ENCODE measurements around the gene VPS26A. TPM values are rescaled to one million over a fixed set of nuclear protein-coding genes. Genes with fewer than 3 reads are reported as not detected.

VPS26A gene
- total and polyA plus RNA-seq, 8 donors, result 22.6 to 69.6 (median 34.0) TPM

DNA sequence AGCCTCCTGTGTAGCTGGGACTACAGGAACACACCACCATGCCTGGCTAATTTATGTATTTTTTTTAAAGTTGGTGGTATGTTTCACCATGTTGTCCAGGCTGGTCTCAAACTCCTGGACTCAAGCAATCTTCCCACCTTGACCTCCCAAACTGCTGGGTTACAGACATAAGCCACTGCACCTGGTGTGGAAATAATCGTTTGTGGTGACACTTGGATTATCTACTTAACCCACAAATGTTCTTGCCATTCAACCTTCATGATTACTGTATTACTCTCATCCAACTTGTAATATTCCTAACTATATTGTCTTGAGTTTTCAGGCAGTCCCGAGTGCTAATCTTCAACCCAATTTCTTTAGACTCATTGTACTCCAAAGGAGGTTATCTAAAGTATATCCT, 45.7 kb upstream of the VPS26A start:
- no peak for TF ChIP-seq POLR2AphosphoS5 (IDR thresholded peaks at IDR 0.05)
- TF ChIP-seq, protein P1, sequence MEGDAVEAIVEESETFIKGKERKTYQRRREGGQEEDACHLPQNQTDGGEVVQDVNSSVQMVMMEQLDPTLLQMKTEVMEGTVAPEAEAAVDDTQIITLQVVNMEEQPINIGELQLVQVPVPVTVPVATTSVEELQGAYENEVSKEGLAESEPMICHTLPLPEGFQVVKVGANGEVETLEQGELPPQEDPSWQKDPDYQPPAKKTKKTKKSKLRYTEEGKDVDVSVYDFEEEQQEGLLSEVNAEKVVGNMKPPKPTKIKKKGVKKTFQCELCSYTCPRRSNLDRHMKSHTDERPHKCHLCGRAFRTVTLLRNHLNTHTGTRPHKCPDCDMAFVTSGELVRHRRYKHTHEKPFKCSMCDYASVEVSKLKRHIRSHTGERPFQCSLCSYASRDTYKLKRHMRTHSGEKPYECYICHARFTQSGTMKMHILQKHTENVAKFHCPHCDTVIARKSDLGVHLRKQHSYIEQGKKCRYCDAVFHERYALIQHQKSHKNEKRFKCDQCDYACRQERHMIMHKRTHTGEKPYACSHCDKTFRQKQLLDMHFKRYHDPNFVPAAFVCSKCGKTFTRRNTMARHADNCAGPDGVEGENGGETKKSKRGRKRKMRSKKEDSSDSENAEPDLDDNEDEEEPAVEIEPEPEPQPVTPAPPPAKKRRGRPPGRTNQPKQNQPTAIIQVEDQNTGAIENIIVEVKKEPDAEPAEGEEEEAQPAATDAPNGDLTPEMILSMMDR (IDR thresholded peaks at IDR 0.05), result no peak
- no peak for TF ChIP-seq EP300 (IDR thresholded peaks at IDR 0.05)
- TF ChIP-seq POLR2A (IDR thresholded peaks at IDR 0.05), result no peak
- H3K4me3 ChIP-seq, result no peak overlapping the region
- intact Hi-C loops (cut with DNase I; ENCODE audit: low total_unique reads), result no loop called here
- peaks cover 0 to 7% (median 0%) of the 10 kb centered on the region in 4 donors for H3K4me1 ChIP-seq
- H3K36me3 ChIP-seq, result no peaks in the 10 kb centered on the region
- H3K27me3 ChIP-seq, result no peaks in the 10 kb centered on the region
- no peak overlapping the region for H3K27ac ChIP-seq
- no peak for DNase-seq
- WGBS, 5 donors, result 28 to 75% (median 68%) methylated on average over 2 of the region's 2 CpGs
- H3K9me3 ChIP-seq, result no peaks in the 10 kb centered on the region

DNA sequence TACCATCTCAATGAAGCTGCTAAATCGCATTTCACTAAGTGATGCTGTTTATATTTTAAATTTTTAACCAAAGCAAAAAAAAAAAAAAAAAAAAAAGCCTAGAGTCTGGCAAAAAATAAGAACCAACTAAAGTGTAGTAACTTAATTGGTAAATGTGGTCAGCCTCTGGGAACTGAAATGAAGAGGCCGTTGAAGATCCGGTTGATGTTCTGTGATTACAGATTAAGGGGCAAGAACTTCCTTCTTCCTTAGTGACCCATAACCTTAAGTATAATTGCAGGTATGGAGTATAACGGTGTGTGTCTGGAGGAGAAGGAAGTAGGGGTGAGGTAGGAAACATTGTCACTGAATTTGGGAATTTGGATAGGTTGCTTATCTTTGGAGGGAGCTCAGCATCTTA, 43.8 kb upstream of the VPS26A start:
- DNase-seq, result no peak
- Histone ChIP-seq H3K27me3 (no peaks in the 10 kb centered on the region), H3K27ac (no peak overlapping the region), H3K4me3 (no peak overlapping the region), H3K4me1 (no peaks in the 10 kb centered on the region), H3K36me3 (no peaks in the 10 kb centered on the region), H3K9me3 (no peaks in the 10 kb centered on the region)
- intact Hi-C loops (cut with DNase I; ENCODE audit: low total_unique reads), result no loop called here
- no peak for TF ChIP-seq POLR2A (IDR thresholded peaks at IDR 0.05)
- no peak for TF ChIP-seq POLR2AphosphoS5 (IDR thresholded peaks at IDR 0.05)
- TF ChIP-seq EP300 (IDR thresholded peaks at IDR 0.05), result no peak
- TF ChIP-seq, protein P1 (IDR thresholded peaks at IDR 0.05), result no peak
- WGBS, 5 donors, result 63 to 78% (median 74%) methylated on average over 4 of the region's 4 CpGs

DNA sequence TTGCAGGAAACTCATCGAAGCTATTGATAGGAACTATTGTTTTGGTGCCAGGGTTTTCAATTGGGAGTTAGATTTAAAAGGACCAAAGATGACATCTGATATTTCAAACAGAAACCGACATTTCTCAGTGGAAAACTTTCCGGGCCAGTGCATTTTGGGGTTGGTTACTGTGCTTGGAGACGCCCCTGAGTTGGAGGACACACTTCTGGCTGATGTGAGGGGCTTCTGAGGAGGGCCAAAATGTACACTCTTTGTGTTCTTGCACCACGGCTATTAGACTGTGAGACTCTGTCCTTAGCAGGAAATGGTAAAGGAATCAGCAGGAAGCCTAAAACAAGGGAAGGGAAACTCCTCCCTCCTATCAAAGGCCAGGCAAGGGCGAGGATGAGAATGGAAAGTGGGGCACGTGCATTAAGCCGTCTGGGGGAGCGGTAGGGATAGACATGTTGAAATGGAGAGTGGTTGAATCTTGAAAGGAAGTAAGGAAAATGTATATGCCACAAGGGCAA, 37.9 kb upstream of the VPS26A start:
- 27 to 48% (median 40%) methylated on average over 9 of the region's 9 CpGs for WGBS, 5 donors
- Histone ChIP-seq H3K36me3 (no peaks in the 10 kb centered on the region), H3K27me3 (no peaks in the 10 kb centered on the region), H3K27ac (peak overlapping the region; percentile 53 to 94 (median 83)), H3K4me3 (peak overlapping the region in 2 of 4 donors; percentile 7 to 10), H3K4me1 (peaks cover 0 to 7% (median 0%) of the 10 kb centered on the region in 4 donors), H3K9me3 (no peaks in the 10 kb centered on the region)
- TF ChIP-seq EP300 (IDR thresholded peaks at IDR 0.05) (no peak), POLR2AphosphoS5 (IDR thresholded peaks at IDR 0.05) (peak in 2 of 3 donors; percentile 14 to 49), POLR2A (IDR thresholded peaks at IDR 0.05) (no peak)
- TF ChIP-seq, protein P1 (IDR thresholded peaks at IDR 0.05), result no peak
- intact Hi-C loops (cut with DNase I; ENCODE audit: low total_unique reads), result no loop called here
- peak in 1 of 2 donors; percentile 35 for DNase-seq

DNA sequence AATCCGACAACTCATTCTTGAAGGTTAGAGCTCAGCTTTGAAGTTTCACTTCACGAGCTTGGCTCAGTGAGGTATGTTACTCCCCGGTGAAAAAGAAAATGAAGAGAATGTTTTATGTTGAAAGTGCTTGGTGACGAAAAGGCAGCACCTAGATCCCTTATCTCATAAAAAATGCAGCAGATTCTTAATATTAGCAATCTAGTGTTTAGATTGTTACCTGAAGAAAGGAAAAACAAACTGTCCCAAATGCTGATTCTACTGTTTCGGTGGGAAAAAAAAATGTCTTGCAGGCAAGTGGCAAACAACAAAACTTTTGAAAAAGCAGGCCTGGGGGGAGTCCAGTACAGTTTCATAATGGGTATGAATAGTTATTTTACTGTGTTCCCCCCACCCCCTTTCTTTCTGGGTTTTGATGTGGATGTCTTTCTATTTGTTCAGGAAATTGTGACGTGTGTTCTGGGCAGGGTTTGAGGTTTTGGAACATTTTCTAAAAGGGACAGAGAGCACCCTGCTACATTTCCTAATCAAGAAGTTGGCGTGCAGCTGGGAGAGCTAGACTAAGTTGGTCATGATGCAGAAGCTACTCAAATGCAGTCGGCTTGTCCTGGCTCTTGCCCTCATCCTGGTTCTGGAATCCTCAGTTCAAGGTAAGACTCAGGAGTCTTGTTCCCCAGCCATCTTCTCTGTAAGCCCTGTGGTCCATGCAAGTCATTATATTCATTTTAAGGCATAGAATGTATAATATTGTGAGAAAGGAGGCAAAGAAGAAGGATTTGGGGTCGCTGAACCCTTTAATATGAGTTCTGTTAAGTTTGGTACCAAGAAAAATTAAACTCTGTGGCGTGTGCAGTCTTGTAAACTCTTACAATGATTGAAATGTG, 36.1 kb upstream of the VPS26A start, which contains the start of gene SRGN:
TSS of gene SRGN (plus strand) at position 514 of the 881 bp plus-strand sequence. CDS start at position 569, 55 bp downstream.
- intact Hi-C loops (cut with DNase I; ENCODE audit: low total_unique reads), result no loop called here
- DNase-seq, result peak; percentile 70 to 81
- peak within 1 kb of the TSS; percentile 29 to 40 (median 35) for H3K4me3 ChIP-seq
- H3K36me3 ChIP-seq, result no peaks in the 10 kb centered on the region
- no peaks in the 10 kb centered on the region for H3K27me3 ChIP-seq
- peaks cover 0 to 14% (median under 1%) of the 10 kb centered on the region in 4 donors for H3K4me1 ChIP-seq
- WGBS, 5 donors, result 29 to 46% (median 35%) methylated on average over 10 of the region's 10 CpGs
- peak within 1 kb of the TSS; percentile 61 to 94 (median 83) for H3K27ac ChIP-seq
- TF ChIP-seq POLR2AphosphoS5 (IDR thresholded peaks at IDR 0.05) (peak; percentile 68 to 98 (median 97)), POLR2A (IDR thresholded peaks at IDR 0.05) (peak in 2 of 4 donors; percentile 52 to 74), EP300 (IDR thresholded peaks at IDR 0.05) (no peak)
- TF ChIP-seq, protein P1 (IDR thresholded peaks at IDR 0.05), result no peak
- H3K9me3 ChIP-seq, result no peaks in the 10 kb centered on the region

Data from stomach (tissue), 9 donors.